NB4 (cell line): ENCODE results near the gene WASHC4.

ENCODE experiments used
- POLR2A ChIP-seq: IDR thresholded peaks from 2 replicates; pipeline ENCODE4 v1.6.1; 2011; ENCODE audit warnings: mild to moderate bottlenecking; ENCODE audit not compliant: insufficient read length; ENCODE audit errors: extremely low read depth
- TF ChIP-seq, protein P1 (sequence below): IDR thresholded peaks from one replicate; pipeline ENCODE4 v1.5.1; 2012; ENCODE audit warnings: low read depth, low read length

DNA sequence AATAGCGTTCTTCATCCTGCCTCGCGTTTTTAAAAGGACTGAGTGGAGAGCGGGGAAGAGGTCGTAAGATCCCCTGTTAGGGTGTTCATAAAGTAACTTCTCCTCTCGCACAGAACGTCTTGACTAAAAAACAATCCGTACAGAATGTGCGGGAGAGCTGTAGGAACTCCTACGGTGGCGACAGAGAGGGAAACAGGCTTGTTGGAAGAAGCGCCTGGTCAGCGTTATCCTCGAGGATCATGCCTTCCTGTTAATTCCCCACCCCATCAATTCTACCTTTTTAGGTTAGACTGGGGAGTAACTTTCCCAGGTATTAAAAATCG, 399 bp upstream of the WASHC4 start:
- no peak for TF ChIP-seq POLR2A
- TF ChIP-seq, protein P1, sequence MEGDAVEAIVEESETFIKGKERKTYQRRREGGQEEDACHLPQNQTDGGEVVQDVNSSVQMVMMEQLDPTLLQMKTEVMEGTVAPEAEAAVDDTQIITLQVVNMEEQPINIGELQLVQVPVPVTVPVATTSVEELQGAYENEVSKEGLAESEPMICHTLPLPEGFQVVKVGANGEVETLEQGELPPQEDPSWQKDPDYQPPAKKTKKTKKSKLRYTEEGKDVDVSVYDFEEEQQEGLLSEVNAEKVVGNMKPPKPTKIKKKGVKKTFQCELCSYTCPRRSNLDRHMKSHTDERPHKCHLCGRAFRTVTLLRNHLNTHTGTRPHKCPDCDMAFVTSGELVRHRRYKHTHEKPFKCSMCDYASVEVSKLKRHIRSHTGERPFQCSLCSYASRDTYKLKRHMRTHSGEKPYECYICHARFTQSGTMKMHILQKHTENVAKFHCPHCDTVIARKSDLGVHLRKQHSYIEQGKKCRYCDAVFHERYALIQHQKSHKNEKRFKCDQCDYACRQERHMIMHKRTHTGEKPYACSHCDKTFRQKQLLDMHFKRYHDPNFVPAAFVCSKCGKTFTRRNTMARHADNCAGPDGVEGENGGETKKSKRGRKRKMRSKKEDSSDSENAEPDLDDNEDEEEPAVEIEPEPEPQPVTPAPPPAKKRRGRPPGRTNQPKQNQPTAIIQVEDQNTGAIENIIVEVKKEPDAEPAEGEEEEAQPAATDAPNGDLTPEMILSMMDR: no peak
